GM12872 (cell line): ENCODE measurements around the gene TPST1.

ENCODE experiments used
- TF ChIP-seq, protein P1 (sequence below): IDR thresholded peaks from 3 replicates; pipeline ENCODE4 v1.5.1; 2011; ENCODE audit warnings: low read depth, mild to moderate bottlenecking, low read length, moderate library complexity; ENCODE audit not compliant: insufficient read depth

Gene TPST1

DNA sequence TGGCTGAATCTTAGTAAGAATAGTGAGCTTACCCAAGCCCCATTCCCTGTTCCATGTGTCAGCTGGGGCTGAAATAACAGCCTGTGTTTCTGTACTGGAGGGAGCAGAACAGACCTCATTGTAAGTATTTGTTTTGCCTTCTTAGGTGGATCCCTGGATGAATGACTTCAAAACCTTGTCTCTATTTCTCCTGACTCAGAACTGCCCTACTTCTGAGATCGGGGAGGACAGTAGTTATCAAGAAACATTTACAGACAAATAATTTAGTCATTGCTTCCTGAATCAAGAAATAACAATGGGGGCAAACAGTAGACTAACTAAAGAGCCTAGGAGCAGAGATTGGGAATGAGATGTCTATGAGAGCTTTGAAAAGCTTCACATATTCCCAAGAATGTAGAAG is 58.8 kb downstream of the TPST1 start:
- TF ChIP-seq, protein P1, sequence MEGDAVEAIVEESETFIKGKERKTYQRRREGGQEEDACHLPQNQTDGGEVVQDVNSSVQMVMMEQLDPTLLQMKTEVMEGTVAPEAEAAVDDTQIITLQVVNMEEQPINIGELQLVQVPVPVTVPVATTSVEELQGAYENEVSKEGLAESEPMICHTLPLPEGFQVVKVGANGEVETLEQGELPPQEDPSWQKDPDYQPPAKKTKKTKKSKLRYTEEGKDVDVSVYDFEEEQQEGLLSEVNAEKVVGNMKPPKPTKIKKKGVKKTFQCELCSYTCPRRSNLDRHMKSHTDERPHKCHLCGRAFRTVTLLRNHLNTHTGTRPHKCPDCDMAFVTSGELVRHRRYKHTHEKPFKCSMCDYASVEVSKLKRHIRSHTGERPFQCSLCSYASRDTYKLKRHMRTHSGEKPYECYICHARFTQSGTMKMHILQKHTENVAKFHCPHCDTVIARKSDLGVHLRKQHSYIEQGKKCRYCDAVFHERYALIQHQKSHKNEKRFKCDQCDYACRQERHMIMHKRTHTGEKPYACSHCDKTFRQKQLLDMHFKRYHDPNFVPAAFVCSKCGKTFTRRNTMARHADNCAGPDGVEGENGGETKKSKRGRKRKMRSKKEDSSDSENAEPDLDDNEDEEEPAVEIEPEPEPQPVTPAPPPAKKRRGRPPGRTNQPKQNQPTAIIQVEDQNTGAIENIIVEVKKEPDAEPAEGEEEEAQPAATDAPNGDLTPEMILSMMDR, result no peak

DNA sequence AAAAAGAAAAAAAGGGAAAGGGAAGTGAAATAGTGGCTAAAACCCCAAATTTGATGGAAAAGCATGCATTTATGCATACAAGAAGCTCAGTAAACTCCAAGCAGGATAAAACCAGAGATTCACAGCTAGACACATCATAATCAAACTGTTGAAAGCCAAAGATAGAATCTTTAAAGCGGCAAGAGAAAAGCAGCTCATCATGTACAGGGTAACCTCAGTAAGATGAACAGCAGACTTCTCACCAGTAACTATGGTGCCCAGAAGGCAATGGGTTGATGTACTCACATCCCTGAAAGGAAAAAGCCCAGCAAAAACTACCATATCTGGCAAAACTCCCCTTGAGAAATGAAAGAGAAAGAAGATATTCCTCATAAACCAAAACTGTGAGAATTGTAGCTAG is 60.4 kb downstream of the TPST1 start:
- TF ChIP-seq, protein P1, result no peak

DNA sequence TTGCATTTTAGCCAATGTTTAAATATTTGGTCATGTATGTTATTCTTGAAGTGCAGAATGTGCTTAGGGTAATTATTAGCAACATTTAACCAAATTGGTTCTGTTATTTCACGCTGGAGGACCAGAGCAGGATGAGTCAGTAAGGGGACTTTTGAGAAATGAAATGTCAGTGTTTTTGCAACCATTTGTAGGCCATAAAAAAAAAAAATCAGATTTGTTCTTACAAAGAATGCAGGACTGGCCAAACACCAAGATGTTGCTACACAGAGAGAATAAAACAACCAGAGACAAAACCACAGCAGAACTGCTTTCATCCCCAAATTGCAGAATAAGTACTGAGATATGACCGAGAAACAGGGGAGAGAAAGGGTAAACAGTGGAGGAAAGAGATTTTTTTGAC is 62.1 kb downstream of the TPST1 start:
- TF ChIP-seq, protein P1, result no peak

DNA sequence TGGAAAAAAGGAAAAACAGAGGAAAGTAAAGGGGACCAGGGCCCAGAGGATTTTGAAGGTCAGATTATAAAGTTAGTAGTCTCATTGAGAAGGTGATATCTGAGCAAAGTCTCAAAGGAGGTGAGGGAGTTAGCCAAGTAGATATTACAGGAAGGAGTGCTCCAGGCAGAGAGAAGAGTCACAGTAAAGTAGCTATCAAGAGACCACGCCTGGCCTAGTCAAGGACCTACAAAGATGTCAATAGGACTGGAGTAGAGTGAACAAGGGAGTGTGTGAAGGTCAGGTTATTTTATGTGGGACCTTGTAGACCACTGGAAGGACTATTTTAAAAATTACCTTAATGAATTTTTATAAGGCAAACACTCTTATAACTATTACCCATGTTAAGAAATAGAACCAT is 64.8 kb downstream of the TPST1 start:
- TF ChIP-seq, protein P1, result no peak

DNA sequence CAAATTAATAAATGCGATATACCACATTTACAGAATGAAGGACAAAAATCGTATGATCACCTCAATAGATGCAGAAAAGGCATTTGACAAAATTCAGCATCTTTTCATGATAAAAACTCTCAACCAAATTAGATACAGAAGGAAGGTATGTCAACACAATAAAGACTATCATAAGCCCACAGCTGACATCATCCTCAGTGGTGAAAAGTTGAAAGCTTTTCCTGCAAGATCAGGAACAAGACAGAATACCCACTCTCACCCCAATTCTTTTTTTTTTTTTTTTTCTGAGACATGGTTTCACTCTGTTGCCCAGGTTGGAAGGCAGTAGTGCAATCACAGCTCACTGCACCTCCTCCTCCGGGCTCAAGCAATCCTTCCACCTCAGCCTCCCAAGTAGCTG is 67.2 kb downstream of the TPST1 start:
- TF ChIP-seq, protein P1, result no peak

DNA sequence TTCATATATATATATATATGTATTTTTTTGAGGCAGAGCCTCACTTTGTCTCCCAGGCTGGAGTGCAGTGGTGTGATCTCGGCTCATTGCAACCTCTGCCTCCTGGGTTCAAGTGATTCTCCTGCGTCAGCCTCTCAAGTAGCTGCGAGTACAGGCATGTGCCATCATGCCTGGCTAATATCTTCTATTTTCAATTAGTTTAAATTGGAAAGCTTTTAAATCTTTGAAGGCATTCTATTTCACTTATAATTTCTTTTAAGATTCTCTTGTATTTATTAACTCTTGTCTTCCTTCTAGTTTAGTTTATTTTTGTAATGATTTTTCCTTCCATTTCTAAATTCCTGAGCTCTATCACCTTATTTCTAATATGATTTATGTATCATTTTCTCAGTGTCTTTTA is 71.2 kb downstream of the TPST1 start:
- TF ChIP-seq, protein P1, result no peak

DNA sequence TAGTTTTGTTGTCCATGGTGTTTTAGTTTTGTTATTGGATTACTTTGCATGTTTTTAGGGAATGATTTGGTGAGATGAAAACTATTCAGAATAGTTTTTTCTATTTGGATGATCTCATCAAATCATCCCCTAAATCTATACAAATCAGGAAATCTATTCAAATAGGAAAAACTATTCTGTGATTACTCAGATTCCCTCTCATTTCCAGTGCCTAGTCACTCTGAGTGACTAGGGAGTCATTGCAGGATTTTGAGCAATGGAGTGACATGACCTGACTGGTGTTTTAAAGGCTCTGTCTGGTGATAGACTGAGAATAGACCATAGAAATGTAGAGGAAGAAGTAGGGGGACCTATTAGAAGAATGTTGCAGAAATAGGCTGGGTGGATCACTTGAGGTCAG is 72.4 kb downstream of the TPST1 start:
- TF ChIP-seq, protein P1, result no peak

DNA sequence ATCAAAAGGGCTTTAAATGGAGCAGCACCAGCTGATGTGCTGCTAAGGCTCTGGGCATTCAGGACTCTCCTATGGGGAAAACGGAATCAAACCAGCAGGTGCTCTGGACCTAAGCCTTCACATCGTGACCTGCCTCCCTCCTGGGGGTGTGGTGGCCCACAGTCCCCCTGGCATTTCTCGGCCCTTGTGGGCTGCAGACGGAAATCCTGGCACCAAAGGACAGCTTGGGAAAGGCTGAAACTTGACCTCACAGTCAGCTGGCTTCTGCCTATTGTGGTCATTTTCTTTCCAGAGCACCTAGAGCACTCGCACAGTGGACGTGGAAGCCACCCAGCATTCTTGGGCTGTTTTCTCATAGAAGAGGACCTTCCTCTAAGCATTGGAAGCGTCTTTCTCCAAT is 74.8 kb downstream of the TPST1 start:
- TF ChIP-seq, protein P1, result no peak
